MV-4-11 (cell line): Measurements from ENCODE around the gene ADGRE2.
"Not testable (repeated sequence)": the region's sequence is repeated elsewhere in the genome, so short reads cannot be mapped to it uniquely, and the experiment has no call there.

Source experiments
- DNase-seq: peaks from one replicate; lab custom pipeline; 2025; lab: John Stamatoyannopoulos, UW

The ADGRE2 gene

DNA sequence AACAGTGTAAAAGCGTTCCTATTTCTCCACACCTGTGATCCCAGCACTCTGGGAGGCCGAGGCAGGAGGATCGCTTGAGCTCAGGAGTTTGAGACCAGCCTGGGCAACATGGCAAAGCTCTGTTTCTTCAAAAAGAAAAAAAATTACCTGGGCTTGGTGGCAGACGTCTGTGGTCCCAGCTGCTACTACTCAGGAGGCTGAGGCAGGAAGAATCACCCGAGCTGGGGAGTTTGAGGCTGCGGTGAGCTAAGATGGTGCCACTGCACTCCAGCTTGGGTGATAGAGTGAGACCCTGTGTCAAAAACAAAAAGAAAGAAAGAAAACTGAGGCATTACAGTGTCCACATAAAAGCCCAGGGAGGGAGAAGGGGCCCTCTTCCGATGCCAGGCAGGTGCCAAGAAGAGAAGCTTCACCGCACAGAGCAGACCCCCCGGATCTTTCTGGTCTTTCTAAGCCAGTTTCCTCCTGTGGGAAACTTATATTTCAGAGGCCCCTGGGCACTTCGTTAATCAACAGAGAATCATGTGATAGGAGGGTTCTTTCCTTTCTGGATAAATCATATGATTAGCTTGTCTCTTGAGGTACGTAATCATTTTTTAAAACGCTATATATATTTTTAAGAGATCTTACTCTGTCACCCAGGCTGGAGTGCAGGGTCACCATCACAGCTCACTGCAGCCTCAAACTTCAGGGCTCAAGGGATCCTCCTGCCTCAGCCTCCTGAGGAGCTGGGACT lies at the start of gene ADGRE2:
TSS of gene ADGRE2 (minus strand) at position 451 of the 736 bp plus-strand sequence. CDS start 1,804 bp downstream, outside the sequence.
- not testable (repeated sequence) for DNase-seq

DNA sequence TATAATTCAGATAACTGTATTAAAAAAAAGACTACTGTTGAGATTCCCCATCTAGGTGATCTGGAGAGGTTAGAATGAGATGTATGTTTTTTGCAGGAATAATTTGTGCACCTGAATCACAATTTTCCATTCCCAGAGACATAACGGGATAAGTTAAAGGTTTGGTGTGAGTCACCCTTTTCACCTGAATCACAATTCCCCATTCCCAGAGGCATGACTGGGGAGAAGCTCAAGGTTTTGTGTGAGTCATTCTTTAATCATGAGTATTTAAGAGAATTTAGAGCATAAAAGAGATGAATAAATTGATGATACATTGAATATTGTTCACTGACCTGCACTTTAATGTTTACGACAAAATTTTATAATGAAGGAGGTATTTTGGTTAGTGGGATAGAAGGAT lies 47.6 kb upstream of the ADGRE2 start:
- DNase-seq, result no peak

DNA sequence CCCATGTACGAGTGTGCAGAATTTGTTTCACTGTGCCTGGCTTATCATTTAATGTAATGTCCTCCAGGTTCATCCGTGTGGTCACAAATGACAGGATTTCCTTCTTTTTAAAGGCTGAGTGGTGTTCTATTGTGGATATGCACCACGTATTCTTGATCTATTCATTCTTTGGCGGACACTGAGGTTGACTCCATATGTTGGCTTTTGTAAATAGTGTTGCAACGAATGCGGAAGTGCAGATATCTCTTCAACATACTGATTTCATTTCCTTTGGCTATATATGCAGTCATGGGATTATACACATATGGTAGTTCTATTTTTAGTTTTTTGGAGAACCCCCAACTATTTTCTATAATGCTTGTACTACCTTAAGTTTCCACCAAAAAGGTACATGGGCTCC lies 43.6 kb upstream of the ADGRE2 start:
- peak; percentile 87 for DNase-seq

DNA sequence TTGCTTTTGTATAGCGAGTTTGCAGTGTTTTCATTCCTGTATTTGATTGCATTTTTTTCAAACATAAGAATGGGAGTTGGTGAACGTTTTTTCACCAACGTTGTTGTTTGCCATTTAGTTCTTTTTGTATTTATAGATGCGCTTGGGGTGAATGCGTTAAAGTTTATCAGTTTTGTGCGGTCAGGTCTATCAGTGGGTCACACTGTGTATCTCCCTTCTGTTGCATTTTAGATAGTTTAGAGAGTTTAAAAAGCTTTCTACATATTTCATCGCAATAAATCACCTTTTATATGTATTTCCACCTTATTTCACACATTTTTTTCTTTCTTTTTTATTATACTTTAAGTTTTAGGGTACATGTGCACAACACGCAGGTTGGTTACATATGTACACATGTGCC lies 40.2 kb upstream of the ADGRE2 start:
- no peak for DNase-seq

DNA sequence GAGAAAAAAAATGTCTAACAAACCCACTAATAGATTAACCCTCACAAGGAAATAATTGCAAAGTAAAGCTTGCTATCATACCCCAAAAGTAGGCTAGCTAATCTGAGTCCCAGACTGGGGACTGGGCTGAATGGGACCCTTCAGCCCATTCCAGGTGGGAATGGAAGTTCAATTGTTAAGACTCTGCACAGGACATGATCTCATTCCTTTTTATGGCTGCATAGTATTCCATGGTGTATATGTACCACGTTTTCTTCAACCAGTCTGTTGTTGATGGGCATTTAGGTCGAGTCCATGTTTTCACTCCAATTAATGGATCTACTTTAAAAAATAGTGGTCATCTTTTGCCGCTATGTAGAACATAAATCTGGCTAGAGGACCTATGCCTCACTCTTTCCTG lies 38.7 kb upstream of the ADGRE2 start:
- DNase-seq, result no peak

DNA sequence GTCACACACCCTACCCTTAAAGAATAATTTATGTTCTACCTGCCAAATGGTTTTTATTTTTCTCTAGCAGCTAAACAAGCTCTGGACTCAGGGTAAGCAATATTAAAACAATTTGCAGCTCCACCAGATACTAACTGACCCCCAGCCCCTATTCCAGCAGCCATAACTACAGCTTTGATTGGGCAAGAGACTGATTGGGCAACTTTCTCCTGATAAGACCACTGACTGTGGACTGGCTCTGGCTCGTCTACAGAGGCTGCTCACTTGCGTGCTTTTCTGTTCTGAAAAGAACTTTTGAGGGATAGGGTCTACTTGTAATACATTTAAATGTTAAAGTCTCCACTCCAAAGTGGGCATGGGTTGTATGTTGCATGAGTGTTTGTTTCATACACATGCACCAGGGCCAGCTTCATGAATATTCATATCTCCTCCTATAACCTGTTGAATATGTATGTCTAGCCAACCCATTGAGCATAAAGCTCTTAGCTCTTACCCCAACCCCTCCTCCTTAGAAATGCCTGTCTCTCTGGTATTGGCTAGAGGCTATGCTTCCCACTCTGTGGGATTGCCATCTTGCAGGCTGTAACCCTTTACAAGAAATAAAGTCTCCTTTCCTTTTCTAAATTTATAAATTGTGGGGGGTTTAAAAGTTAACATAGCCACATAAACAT lies 36.8 kb upstream of the ADGRE2 start:
- no peak for DNase-seq

DNA sequence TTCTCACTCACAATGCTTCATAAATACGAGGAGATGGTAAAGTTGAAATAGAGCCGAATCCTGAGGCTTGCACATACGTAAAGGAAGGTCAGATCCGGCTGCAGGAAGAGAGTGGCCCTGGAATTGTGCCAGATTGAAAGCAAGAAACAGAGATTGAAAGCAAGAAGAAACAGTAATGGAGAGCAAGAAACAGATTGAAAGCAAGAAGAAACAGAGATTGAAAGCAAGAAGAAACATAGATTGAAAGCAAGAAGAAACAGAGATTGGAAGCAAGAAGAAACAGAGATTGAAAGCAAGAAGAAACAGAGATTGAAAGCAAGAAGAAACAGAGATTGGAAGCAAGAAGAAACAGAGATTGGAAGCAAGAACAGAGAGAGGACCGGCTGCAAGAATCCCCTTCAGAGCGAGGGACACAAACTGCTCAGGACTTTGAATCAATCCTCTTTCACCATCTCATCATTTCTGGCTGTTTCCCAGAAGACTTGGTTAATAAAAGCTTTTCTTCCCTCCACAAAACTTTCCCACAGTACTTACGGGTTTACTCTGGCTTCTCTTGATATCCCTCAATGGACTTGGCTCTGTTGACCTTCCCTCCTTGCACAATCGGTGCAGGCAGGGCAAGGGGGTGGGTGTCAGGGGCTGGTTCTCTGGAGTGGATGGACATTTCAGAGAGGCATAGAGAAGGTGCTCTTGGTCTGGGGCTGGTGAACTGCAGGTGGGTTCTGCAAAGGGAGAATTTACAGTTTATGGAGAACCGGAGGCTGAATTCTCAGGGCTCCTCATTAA lies 31.1 kb upstream of the ADGRE2 start:
- no peak for DNase-seq

DNA sequence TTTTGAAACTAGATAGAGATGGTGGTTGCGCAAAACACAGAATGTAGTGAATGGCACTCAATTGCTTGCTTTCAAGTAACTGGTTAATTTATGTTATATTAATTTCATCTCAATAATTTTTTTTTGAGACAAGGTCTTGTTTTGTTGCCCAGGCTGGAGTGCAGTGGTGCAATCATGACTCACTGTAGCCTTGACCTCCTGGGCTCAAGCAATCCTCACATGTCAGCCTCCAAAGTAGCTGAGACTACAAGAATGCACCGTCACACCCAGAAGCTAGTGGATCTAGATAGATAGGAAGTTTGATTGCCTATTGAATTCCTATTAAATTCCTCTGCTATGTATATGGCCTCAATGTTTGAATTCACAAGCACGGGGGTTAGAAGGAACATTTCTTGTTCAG lies 26.4 kb upstream of the ADGRE2 start:
- no peak for DNase-seq

DNA sequence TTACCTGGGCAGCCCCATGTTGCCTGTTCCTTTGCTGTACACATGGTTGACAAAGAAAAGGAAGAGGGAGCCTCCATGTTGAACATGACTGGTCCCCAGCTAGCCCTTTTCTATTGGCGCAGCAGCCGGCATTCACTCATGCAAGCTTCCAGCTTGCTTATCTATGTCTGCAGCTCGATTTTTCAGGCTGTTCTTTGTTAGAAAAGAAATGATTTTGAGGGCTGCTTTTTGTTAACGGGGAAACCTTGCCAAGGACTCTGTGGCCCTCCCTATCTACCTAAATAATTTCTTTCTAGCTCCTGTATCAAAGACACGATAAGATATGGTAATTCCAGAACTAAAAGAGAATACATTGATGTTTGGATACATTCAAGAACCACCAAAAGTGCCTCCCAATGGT lies 20.4 kb upstream of the ADGRE2 start:
- no peak for DNase-seq

DNA sequence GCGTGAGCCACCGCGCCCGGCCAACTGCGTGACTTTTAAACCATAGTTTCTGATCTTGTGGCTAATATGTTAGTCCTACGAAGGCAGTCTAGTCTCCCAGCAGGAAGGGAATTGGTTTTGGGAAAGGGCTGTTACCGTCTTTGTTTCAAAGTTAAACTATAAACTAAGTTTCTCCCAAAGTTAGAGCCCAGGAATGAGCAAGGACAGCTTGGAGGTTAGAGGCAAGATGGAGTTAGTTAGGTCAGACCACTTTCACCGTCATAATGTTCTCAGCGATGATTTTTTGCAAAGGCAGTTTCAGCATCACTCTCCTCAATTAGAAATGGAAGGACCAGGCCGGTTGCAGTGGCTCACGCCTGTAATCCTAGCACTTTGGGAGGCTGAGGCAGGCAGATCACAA lies 17.7 kb upstream of the ADGRE2 start:
- no peak for DNase-seq

DNA sequence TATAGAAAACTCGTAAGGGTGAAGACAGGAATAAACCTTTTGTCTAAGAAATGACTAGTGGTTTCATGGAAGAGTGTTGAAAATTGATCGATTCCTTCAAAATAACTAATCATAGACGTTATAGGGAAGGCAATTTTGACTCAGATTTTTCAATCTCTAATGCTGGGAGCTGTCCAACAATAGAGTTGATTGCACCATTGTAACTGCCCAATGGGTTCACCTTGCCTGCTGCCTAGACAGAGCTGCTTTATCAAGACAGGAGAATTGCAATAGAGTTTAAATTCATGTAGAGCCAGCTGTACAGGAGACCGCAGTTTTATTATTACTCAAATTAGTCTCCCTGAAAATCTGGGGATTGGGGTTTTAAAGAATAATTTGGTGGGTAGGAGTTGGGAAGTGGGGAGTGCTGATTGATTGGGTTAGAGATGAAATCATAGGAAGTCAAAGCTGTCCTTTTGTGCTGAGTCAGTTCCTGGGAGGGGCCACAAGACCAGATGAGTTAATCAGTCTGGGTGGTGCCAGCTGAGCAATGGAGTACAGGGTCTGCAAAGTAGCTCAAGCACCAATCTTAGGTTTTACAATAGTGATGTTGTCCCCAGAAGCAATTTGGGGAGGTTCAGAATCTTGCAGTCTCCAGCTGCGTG lies 16.8 kb upstream of the ADGRE2 start:
- DNase-seq, result peak; percentile 33

DNA sequence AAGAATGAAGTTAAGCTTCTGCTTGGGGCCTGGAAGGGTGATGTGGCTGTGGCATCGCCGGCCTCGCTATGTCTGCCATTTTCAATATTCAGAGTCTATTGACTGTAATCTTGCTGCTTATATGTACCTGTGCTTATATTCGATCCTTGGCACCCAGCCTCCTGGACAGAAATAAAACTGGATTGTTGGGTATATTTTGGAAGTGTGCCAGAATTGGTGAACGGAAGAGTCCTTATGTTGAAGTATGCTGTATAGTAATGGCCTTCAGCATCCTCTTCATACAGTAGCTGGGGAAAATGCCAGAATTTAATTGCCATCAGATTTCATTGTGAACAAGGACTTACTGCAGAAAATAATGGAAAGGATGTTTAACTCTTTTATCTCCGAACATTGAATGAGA lies 13.9 kb upstream of the ADGRE2 start:
- DNase-seq, result not testable (repeated sequence)

DNA sequence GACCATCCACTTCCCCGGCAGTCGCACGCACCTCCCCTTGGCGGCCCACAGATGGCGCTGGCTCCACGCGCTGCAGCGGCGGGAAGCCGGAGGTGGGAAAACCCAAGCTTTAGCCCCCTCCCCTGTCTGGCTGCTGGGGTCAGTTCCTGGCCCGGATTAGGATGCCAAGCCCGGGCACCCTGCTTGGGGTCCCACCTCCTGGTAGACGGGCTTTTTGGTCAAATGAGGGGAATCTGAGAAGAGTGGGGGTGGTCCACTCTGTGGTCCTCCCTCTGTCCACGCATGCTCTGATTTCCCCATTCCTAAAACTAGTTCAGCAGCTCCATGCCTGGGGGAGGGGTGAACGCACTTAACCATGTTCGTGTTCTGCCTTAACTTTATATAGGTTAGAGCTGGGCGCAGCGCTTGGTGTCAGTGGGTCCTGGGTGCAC lies 8.1 kb upstream of the ADGRE2 start:
- peak; percentile 20 for DNase-seq

DNA sequence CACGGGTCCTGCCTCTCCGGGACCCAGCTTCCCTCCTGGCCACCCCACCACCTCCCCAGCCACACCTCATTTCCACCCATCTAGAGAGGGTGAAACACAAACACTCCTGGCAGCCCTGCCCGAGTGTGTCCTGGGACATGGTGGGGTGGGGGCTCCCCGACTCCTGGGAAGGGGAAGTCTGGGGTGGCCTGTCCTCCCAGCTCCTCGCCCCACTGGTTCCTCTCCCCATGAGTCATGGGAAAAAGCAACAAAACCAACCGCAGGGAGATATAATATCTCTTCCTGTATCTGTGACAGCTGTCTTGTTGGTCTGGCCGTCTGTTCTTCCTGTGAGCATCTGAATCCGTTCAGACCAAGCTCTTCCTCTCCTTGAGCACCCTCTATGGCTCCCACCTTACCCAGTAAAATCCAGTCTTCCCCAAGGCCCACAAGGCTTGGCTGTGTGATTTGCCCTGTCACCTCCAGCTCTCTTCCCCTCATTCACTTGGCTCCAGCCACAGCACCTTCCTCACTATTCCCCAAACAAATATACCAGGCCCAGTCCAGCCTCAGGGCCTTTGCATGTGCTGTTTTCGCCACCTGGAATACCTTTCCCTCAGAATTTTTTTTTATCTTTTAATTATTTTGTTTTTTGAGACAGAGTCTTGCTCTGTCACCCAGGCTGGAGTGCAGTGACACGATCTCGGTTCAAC lies 6.9 kb upstream of the ADGRE2 start:
- DNase-seq, result peak; percentile 99

DNA sequence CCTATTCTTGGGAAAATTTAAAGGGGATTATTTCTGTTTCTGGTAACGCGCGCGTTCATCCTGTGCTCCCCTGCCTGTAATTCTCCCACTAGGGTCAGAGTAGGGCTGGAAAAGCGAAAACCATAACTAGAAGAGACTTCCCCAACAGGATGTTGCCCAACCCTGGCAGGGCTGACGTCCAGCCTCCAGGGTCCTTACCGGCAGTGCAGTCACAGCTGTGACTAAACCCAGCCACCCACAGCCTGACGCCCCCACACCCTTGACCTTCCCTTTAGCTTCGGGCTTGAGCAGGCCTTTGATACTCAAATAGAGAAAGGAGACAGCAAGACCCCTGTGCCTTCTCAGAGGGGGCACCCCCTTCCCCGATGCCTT lies 6.4 kb upstream of the ADGRE2 start:
- DNase-seq, result peak; percentile 94

DNA sequence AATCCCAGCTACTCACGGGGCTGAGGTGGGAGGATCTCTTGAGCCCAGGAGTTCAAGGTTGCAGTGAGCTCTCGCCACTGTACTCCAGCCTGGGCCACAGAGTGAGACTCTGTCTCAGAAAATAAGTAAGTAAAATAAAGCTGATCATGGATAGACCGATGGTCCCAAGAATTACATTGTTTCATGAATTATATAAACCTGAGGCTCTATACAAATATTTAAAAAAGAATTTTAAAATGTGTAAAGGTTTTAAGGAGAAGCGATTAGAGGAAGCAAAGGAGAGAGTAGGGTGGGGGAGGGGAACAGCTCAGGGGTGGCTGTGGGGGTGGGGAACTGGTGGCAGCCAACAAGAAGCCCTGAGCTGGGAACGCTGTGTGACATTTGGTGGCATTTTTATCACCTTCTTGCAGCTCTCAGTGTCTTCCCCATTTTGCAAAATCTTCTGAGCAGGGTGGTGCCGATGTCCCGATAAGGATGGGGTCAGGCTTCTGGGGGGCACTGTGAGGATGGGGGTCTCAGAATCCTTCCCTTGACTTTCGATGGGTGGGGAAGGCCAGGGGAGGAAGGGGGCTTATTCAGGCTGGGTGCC lies 5.1 kb upstream of the ADGRE2 start:
- peak; percentile 37 for DNase-seq

DNA sequence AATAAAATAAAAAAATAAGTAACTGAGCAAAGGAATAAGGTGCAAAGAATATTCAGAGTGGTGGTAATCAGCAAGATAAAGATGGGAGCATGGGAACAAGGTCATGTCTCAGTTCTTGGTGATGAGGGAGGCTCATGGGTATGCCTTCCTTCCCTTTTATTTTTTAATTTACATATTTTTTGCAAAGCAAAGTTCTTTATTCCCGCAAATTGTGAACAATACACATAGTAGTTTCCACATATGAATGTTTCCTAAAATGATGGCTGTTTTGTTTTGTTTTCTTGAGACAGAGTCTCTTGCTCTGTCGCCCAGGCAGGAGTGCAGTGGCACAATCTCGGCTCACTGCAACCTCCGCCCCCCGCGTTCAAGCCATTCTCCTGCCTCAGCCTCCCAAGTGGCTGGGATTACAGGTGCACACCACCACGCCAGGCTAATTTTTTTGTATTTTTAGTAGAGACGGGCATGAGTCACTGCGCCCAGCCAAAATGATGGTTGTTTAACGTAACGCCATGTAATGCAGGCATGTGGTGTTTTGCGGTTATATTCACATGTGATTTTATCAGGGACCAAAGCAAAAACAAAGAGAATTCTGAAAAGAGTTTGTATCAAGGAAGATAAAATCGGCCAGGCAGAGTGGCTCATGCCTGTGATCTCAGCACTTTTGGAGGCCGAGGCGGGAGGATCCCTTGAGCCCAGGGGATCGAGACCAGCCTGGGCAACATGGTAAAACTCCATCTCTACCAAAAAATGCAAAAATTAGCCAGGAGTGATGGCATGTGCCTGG lies 4.5 kb upstream of the ADGRE2 start:
- no peak for DNase-seq

DNA sequence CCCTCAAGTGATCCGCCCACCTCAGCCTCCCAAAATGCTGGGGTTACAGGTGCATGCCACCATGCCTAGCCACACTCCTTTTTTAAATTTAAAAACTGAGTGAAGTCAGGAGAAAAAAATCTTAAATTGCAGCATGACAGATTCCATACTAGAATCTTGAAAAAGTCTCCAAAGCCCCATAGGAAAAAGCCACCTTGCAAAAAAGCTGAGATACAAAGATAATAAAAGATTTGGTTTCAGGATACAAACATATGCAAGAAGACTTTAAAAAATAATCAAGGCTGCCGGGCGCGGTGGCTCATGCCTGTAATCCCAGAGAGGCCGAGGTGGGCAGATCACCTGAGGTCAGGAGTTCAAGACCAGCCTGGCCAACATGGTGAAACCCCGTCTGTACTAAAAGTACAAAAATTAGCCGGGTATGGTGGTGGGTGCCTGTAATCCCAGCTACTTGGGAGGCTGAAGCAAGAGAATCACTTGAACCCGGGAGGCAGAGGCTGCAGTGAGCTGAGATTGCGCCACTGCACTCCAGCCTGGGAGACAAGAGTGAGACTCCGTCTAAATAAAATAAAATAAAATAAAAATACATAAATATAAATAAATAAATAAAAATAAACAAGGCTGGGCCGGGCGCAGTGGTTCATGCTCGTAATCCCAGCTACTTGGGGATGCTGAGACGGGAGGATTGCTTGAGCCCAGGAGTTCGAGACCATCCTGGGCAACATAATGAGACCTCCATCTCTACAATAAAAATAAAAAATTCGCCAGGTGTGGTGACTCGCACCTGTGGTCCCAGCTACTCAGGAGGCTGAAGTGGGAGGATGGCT lies 3.6 kb upstream of the ADGRE2 start:
- not testable (repeated sequence) for DNase-seq

DNA sequence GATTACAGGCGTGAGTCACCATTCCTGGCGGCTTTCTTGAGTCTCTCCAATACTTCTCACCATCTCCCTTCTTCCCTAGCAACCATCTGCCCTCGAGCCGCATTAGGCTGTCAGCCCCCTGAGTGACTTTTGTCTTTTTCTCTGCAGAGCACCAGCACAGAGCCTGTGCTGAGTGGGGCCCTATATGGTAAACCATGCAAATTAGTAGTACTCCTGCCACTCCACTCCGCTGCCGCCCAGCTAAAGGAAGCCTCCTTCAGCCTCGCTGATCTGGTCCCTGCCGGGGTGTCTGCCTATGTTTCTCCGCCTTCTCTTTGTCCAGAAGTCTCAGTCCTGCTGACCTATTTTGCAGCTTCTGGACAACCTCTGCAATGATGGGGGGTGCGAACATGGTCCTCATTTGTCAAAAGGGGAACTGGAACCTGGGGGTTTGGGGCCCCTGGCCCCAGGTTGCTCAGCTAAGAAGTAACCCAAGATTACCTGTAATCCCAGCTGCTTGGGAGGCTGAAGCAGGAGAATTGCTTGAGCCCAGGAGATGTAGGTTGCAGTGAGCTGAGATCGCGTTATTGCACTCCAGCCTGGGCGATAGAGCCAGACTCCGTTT lies 2.4 kb upstream of the ADGRE2 start:
- DNase-seq, result not testable (repeated sequence)
